ENCODE measurements around the gene NLGN4X.

DNA sequence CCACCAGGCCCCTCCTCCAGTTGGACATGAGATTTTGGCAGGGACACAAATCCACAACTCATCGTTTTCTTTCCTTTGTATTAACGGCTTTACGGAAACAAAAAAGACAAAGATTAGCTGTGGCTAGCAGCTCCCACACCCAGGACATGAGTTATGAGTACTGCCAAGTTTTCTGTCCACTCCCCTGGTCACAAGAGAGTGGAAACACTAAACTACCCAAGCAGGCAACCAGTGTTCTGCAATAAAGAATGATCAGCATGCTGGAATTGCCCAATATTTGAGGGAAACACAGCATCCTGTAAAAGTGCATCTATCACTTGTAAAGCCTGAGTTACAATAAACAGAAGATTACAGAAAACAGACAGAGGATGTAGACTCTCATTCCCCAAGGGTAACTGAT, 358.4 kb downstream of the NLGN4X start:
- TF ChIP-seq, protein P1, sequence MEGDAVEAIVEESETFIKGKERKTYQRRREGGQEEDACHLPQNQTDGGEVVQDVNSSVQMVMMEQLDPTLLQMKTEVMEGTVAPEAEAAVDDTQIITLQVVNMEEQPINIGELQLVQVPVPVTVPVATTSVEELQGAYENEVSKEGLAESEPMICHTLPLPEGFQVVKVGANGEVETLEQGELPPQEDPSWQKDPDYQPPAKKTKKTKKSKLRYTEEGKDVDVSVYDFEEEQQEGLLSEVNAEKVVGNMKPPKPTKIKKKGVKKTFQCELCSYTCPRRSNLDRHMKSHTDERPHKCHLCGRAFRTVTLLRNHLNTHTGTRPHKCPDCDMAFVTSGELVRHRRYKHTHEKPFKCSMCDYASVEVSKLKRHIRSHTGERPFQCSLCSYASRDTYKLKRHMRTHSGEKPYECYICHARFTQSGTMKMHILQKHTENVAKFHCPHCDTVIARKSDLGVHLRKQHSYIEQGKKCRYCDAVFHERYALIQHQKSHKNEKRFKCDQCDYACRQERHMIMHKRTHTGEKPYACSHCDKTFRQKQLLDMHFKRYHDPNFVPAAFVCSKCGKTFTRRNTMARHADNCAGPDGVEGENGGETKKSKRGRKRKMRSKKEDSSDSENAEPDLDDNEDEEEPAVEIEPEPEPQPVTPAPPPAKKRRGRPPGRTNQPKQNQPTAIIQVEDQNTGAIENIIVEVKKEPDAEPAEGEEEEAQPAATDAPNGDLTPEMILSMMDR (IDR thresholded peaks at IDR 0.05), result no peak
- no peak for TF ChIP-seq ZFX (IDR thresholded peaks at IDR 0.05; ENCODE audit: borderline replicate concordance)

All from 22Rv1 (cell line).